CD4-positive, alpha-beta T cell treated with Interleukin-21 for 1 hour (primary cell): Measurements from ENCODE around the gene CNTNAP2.

Experiments
- DNase-seq: peaks from one replicate; pipeline ENCODE4 v3.0.0-alpha.2; 2020

The CNTNAP2 gene

DNA sequence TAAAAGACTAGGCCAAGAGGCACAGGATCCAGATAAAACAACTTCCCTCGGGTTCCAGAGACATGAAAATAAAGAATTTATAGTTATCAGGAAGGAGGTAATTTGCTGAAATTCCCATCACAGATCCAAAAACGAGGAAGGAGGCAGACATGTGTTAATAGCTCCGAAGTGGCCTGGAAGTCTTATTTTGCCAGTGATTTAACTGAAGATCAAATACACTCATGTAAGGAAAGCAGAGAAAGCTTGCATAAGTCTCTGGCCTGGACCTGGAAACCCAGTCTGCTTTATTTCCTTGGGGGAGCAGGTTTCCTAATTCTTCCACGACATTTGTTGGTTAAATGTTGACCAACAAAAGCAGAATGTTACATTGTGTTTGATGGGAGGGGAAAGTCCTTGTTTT is 1975.3 kb downstream of the CNTNAP2 start:
- DNase-seq, result no peak

DNA sequence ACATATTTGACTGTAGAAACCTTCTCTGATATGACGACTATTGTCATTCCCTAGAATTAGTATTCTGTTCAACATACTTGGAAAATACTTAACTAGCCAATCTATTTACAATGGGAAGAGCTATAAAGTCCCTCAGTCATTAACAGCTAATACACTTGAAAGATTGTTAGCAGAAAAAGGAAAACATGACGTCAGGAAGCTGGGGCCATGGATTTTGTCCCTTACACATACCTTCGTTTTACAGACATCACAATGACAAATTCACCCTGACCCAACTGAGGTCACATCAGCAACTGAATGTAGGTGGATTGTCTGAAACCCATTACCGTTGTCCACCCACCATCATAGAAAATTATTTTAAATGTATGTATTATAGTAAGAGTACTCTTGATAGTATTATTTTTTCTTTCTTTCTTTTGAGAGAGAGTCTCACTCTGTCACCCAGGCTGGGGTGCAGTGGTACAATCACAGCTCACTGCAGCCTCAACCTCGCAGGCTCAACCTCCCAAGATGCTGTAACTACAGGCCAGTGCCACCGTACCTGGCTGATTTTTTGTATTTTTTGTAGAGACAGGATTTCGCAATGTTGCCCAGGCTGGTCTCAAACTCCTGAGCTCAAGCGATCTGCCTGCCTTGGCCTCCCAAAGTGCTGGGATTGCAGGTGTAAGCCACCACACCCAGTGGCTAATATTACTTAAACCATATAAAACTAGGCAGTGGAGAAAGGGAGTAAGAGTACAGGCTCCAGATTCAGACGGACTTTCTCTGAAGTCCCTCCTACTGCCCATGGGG is 1977.0 kb downstream of the CNTNAP2 start:
- no peak for DNase-seq

- no peak for DNase-seq
Observed at GRCh38 chr7:148095066-148095465, 1978.5 kb downstream of the CNTNAP2 start.

- DNase-seq, result no peak
Observed at GRCh38 chr7:148104136-148104716, 1987.6 kb downstream of the CNTNAP2 start.

DNA sequence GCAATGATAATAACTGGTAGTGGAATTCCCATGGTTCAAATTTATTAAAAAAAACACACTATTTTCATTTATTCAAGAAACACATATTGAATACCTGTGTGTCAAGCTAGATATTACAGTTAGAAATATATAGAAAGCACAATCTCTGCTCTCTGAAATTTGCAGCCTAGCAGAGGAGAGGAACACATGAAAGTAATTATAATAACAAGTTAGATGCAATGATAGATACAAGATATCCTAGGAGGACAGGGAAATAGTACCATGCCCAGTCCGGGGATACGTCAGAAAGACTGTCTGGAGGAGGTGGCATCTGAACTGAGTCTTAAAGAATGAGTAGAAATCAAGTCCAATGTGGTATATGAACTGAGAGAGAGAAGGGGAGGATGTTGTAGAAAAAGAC is 1988.3 kb downstream of the CNTNAP2 start:
- no peak for DNase-seq

- DNase-seq, result no peak
Observed at GRCh38 chr7:148105853-148106252, 1989.3 kb downstream of the CNTNAP2 start.

DNA sequence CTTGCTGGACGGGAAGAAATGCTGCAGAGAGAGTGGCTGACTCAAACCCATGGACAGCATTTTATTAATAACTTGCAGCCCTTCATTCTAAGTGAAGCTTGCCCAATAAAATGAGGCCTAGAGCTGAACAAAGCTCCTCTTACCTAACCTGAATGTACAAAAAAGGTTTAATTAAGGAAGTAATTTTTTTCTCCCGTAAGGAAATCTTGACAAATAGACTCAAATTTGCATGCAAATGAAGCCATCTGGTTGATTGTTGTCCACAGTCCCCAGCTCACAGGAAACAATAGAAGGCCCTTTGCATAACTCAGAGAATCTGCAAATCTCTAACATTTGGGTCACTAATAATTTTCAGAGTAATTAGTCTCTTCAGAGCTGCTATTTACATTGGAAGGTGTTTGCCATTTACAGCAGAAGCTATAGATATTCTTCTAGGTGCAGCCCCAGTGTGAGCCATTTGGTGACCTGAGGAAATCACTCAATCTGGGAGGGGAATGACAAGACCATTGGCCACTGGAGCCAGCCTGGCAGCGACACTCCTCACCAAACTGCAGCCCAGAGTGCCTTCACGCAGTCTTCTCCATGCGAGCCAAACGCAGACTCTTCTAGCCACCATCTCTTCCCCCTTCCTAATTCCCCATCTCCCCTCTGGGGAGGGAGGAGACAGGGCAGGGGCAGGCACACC is 1991.0 kb downstream of the CNTNAP2 start:
- no peak for DNase-seq

DNA sequence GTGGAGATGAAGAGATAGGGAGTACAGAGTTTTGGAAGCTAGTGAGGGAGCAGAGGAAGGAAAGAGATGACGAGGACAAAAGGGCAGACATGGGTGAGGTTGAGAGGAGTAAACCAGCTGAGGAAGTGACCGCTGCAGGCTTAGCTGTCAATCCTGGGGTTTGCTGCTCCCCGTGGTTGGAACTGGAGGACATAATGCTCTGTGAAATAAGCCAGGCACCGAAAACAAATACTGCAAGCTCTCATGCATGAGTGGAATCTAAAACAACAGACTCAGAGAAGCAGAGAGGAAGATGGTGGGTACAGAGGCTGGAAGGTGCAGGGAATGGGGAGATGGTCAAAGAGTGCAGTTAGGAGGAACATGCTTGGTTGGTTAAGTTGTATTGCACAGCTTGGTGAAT is 1991.8 kb downstream of the CNTNAP2 start:
- no peak for DNase-seq

- no peak for DNase-seq
Observed at GRCh38 chr7:148110097-148110868, 1993.7 kb downstream of the CNTNAP2 start.

DNA sequence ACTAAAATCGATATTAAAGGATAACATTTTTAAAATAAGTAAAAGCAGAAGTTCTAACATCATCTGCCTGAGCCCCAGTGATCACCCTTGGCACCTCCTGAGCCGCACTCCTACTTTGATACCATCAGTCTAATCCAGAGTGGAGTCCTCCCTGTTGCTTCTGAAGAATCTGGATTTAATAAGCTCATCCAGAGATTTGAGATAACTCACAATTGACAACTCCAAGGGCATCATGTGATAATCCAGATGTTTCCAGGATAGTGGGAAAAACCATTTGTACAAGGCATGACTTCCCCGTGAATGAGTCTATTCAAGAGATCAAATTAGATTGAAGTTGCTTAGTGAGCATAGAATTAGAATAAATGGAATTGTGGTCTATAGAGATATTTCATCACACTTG is 1998.2 kb downstream of the CNTNAP2 start:
- DNase-seq, result no peak

DNA sequence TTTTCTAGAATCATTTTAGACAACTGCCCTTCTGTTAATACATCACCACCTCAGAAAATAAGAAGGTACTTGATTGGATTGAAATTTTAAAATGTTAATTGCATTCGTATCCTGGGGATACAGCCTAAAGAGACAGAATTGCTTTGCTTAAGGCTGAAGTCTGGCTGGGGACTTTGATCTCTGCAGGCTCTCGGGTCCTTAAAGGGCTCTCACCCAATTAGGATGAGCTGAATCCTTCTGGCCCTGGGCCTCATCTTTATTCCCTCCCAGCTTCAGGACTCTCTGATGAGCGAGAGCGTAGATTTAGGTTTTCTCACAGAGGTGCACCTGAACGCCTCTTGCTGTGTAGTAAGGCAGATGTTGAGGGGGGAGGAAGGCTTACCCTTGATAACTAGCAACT is 1998.7 kb downstream of the CNTNAP2 start:
- no peak for DNase-seq

GRCh38 chr7:148116195-148116594 is 1999.6 kb downstream of the CNTNAP2 start:
- DNase-seq, result no peak

GRCh38 chr7:148116829-148117403 is 2000.3 kb downstream of the CNTNAP2 start:
- DNase-seq, result no peak

DNA sequence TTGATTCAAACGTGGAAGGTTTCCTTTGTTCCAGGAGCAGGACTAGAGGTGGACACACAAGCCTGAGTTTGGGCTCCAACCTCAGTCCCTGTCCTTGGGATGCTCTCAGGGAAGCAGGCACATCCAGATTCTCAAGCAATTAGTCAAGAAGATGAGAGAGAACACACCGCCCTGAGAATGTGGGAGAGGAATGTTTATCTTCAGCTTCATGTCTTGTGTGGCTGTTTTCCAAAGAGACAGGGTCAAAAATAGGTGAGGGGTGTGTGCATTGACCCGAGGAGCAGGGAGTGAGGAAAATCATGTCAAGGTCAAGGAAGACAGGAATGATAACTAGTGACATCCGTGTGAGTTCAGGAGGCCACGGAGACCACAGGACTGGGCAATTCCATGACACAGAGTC is 2001.8 kb downstream of the CNTNAP2 start:
- no peak for DNase-seq

- no peak for DNase-seq
Observed at GRCh38 chr7:148121401-148121800, 2004.8 kb downstream of the CNTNAP2 start.

GRCh38 chr7:148121847-148122246 is 2005.2 kb downstream of the CNTNAP2 start:
- no peak for DNase-seq

DNA sequence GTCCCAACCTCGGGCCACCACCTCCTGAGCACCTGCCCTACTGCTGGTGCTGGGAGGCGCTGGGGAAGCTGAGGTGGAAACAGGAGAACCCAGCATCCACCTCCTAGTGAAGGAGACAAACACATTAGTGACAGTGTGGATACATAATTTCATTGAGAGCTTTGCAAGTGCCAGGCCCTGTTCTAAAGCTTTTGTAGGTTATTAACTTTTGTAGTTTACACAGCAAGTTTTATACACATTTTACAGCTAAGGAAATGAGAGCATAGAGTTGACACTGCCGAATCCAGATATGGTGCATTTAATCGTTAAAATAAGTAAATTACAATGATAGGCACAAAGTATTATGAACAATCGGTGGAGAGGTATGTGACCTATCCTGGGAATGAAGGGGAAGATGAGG is 2007.9 kb downstream of the CNTNAP2 start:
- DNase-seq, result no peak

DNA sequence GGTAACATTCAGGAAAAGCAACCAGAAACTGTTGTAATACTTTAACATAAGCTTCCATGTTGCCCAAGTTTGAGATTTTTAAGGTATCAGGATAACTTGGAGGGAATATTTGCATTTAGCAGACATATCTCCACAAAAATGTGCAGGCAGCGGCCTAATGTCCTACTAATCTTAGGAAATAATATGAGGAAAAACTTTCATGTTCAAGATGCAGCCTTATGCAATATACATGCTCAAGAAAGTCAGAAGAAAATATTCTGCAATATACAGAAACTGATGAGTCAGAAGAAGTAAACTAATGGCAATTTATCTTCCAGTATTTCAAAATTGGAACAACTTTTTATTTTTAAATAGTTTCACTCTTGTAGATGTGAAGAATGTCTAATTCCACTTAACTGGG is 2010.8 kb downstream of the CNTNAP2 start:
- no peak for DNase-seq

- DNase-seq, result no peak
Observed at GRCh38 chr7:148129023-148129422, 2012.4 kb downstream of the CNTNAP2 start.

- no peak for DNase-seq
Observed at GRCh38 chr7:148135116-148135515, 2018.5 kb downstream of the CNTNAP2 start.

DNA sequence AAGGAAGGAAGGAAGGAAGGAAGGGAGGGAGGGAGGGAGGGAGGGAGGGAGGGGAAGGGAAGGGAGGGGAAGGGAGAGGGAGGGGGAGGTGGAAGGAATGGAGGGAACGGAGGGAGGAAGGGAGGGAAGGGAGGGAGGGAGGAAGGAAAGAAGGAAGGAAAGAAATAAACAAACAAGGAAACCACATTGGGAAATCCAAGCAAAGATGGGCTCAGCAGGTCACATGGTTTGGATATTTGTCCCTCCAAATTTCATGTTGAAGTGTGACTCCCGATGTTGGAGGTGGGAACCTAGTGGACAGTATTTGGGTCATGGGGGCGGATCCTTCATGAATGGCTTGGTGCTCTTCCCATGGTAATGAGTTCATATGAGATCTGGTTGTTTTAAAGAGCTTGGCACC is 2019.4 kb downstream of the CNTNAP2 start:
- DNase-seq, result no peak

GRCh38 chr7:148142660-148143248 is 2026.2 kb downstream of the CNTNAP2 start:
- no peak for DNase-seq

DNA sequence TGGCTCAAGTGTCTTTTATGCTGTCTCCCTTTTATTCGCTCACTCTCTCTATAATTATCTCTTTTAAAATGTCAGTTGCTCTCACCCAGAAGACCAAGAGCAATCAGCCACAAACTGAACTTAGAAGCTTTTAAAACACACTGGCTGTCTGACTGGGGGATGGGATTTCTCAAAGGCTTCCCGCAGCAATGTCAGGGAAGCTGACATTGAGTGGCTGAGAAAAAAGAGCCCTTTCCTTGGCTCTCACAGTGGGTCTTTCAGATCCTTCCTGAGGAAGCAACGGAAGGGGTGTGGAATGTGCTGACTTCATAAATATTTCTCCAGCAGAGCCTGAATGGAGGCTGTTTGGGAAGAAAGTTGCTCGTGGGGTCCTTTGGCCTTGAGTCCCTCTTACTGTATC is 2028.2 kb downstream of the CNTNAP2 start:
- DNase-seq, result no peak
